CD8-positive, alpha-beta memory T cell (primary cell): ENCODE results near the gene AGPAT2. TPM values are rescaled to one million over a fixed set of nuclear protein-coding genes. Genes with fewer than 3 reads are reported as not detected.
"Not testable (repeated sequence)": the region's sequence is repeated elsewhere in the genome, so short reads cannot be mapped to it uniquely, and the experiment has no call there.

Experiments used
- CTCF ChIA-PET: fragments of 350-600 bp; sonication (Branson Sonifier 250); formaldehyde crosslinking; loops from one replicate; lab custom pipeline; 2021; ENCODE audit warnings: antibody characterized with exemption; lab: Charles Lee
- POLR2A ChIA-PET: fragments of 350-600 bp; sonication (Branson Sonifier 250); formaldehyde crosslinking; loops from one replicate; lab custom pipeline; 2021; ENCODE audit warnings: antibody characterized with exemption; lab: Charles Lee
- DNase-seq, 5 donors: peaks; one replicate each; pipeline versions ENCODE4 v3.0.0 to v3.0.0-alpha.2; 2020 to 2022; ENCODE audit warnings: mixed read lengths in 1 of 5
- H3K27ac ChIP-seq: one replicate; pipeline ENCODE4 v1.7.0; 2013; ENCODE audit warnings: low read depth, mild to moderate bottlenecking, low read length, moderate library complexity
- H3K27me3 ChIP-seq: 2 replicates; pipeline ENCODE4 v1.7.0; 2013; ENCODE audit warnings: low read length, mild to moderate bottlenecking; ENCODE audit not compliant: insufficient read depth, poor library complexity, severe bottlenecking
- H3K36me3 ChIP-seq: 2 replicates; pipeline ENCODE4 v1.7.0; 2013; ENCODE audit warnings: mild to moderate bottlenecking, low read length, moderate library complexity; ENCODE audit not compliant: insufficient read depth
- H3K4me1 ChIP-seq: 2 replicates; pipeline ENCODE4 v1.7.0; 2013; ENCODE audit warnings: mild to moderate bottlenecking, low read length, moderate library complexity; ENCODE audit not compliant: insufficient read depth
- H3K4me3 ChIP-seq: 2 replicates; pipeline ENCODE4 v1.7.0; 2013; ENCODE audit warnings: mild to moderate bottlenecking, low read length
- H3K9me3 ChIP-seq: 2 replicates; pipeline ENCODE4 v1.7.0; 2013; ENCODE audit warnings: mild to moderate bottlenecking, low read length
- H3K27ac Mint-ChIP-seq, 8 donors: one replicate each; pipeline ENCODE4 v1.8.0; 2020 to 2021; ENCODE audit warnings: mixed read lengths in 8 of 8, mild to moderate bottlenecking in 6 of 8, inconsistent platforms in 3 of 8, moderate library complexity in 3 of 8
- H3K27me3 Mint-ChIP-seq, 2 donors: one replicate each; pipeline ENCODE4 v1.8.0; 2020 to 2021; ENCODE audit warnings: mixed read lengths in 2 of 2, mild to moderate bottlenecking in 1 of 2, moderate library complexity in 1 of 2
- H3K36me3 Mint-ChIP-seq, 3 donors: one replicate each; pipeline ENCODE4 v1.8.0; 2020 to 2021; ENCODE audit warnings: mixed read lengths in 3 of 3, inconsistent platforms in 1 of 3, mild to moderate bottlenecking in 1 of 3
- H3K4me1 Mint-ChIP-seq, 3 donors: one replicate each; pipeline ENCODE4 v1.8.0; 2020 to 2021; ENCODE audit warnings: mixed read lengths in 3 of 3, inconsistent platforms in 1 of 3, mild to moderate bottlenecking in 1 of 3
- H3K4me3 Mint-ChIP-seq, 7 donors: one replicate each; pipeline ENCODE4 v1.8.0; 2020 to 2021; ENCODE audit warnings: mixed read lengths in 7 of 7, mild to moderate bottlenecking in 6 of 7, moderate library complexity in 4 of 7, inconsistent platforms in 2 of 7
- H3K9me3 Mint-ChIP-seq, 5 donors: one replicate each; pipeline ENCODE4 v1.8.0; 2020 to 2022; ENCODE audit warnings: mixed read lengths in 5 of 5, mild to moderate bottlenecking in 3 of 5, moderate library complexity in 2 of 5, inconsistent platforms in 1 of 5
- polyA plus RNA-seq: library from polyadenylated mRNA; unstranded; fragments of 300-500 nt; fragmentation: Illumina TruSeq; gene quantifications from one replicate; pipeline ENCODE4 v1.2.3, GENCODE V29; 2021
- total RNA-seq, 2 experiments: library from RNA; stranded (reverse); gene quantifications; one replicate each; pipeline ENCODE4 v1.2.3, GENCODE V29; 2021

AGPAT2 gene
- total and polyA plus RNA-seq, 3 experiments from 2014 or later, result 17.4 to 32.5 (median 18.4) TPM

GRCh38 chr9:136711751-136712689 lies 24.8 kb upstream of the AGPAT2 start, which contains the start of gene DIPK1B:
DIPK1B (plus strand) TSS chr9:136712572; CDS start chr9:136712666, 94 bp downstream.
- Mint-ChIP-seq H3K27ac (no peak within 1 kb of the TSS), H3K4me1 (peaks cover 0 to 5% (median 4%) of the 10 kb centered on the region in 3 donors), H3K27me3 (peaks cover 17 to 51% of the 10 kb centered on the region in 2 donors), H3K9me3 (peaks cover 0 to 2% (median 0%) of the 10 kb centered on the region in 5 donors), H3K36me3 (no peaks in the 10 kb centered on the region), H3K4me3 (peak within 1 kb of the TSS in 6 of 7 donors; percentile 44 to 70 (median 66))
- Histone ChIP-seq H3K4me3 (no peak within 1 kb of the TSS), H3K36me3 (no peaks in the 10 kb centered on the region), H3K27ac (peak within 1 kb of the TSS; percentile 9), H3K4me1 (no peaks in the 10 kb centered on the region), H3K27me3 (no peaks in the 10 kb centered on the region), H3K9me3 (no peaks in the 10 kb centered on the region)
- POLR2A ChIA-PET, result interaction anchor here (0.8 kb wide), 2 partner anchors 10 to 11 kb away, joined by 3 to 5 read pairs; no protein-coding TSS in a partner anchor
- CTCF ChIA-PET, result no interaction called here
- DNase-seq, result no peak

GRCh38 chr9:136711219-136711648 lies 24.0 kb upstream of the AGPAT2 start:
- H3K9me3 Mint-ChIP-seq, DNase-seq, H3K27ac Mint-ChIP-seq, H3K27ac ChIP-seq, H3K4me3 ChIP-seq, H3K36me3 ChIP-seq, CTCF ChIA-PET, H3K4me1 ChIP-seq, H3K27me3 ChIP-seq, H3K36me3 Mint-ChIP-seq, H3K9me3 ChIP-seq, H3K4me1 Mint-ChIP-seq: not testable (repeated sequence)
- H3K27me3 Mint-ChIP-seq, result peaks cover 17 to 48% of the 10 kb centered on the region in 2 donors
- peak overlapping the region in 6 of 7 donors; percentile 44 to 70 (median 66) for H3K4me3 Mint-ChIP-seq
- POLR2A ChIA-PET, result interaction anchor here (0.8 kb wide), 2 partner anchors 10 to 11 kb away, joined by 3 to 5 read pairs; no protein-coding TSS in a partner anchor

GRCh38 chr9:136710543-136710942 lies 23.3 kb upstream of the AGPAT2 start:
- Mint-ChIP-seq H3K9me3 (peaks cover 0 to 2% (median 0%) of the 10 kb centered on the region in 5 donors), H3K36me3 (no peaks in the 10 kb centered on the region), H3K4me1 (peaks cover 0 to 5% (median 4%) of the 10 kb centered on the region in 3 donors), H3K27ac (no peak overlapping the region), H3K4me3 (peak overlapping the region in 1 of 7 donors; percentile 23), H3K27me3 (peaks cover 16 to 42% of the 10 kb centered on the region in 2 donors)
- ChIA-PET POLR2A (no interaction called here), CTCF (no interaction called here)
- no peaks in the 10 kb centered on the region for H3K36me3 ChIP-seq
- H3K27ac ChIP-seq, result no peak overlapping the region
- no peak for DNase-seq
- H3K4me1 ChIP-seq, result no peaks in the 10 kb centered on the region
- H3K9me3 ChIP-seq, result no peaks in the 10 kb centered on the region
- H3K4me3 ChIP-seq, result no peak overlapping the region
- no peaks in the 10 kb centered on the region for H3K27me3 ChIP-seq

- Histone ChIP-seq H3K4me3 (no peak overlapping the region), H3K27me3 (no peaks in the 10 kb centered on the region), H3K9me3 (no peaks in the 10 kb centered on the region), H3K36me3 (no peaks in the 10 kb centered on the region), H3K27ac (no peak overlapping the region), H3K4me1 (no peaks in the 10 kb centered on the region)
- POLR2A ChIA-PET, result no interaction called here
- Mint-ChIP-seq H3K9me3 (peaks cover 0 to 2% (median 0%) of the 10 kb centered on the region in 5 donors), H3K27ac (no peak overlapping the region), H3K4me3 (no peak overlapping the region), H3K4me1 (peaks cover 0 to 5% (median 4%) of the 10 kb centered on the region in 3 donors), H3K27me3 (peaks cover 16 to 45% of the 10 kb centered on the region in 2 donors), H3K36me3 (no peaks in the 10 kb centered on the region)
- CTCF ChIA-PET, result no interaction called here
- DNase-seq, result no peak
Measured at GRCh38 chr9:136709454-136710109, 22.3 kb upstream of the AGPAT2 start.

GRCh38 chr9:136707849-136708517 lies 20.7 kb upstream of the AGPAT2 start:
- no peaks in the 10 kb centered on the region for H3K36me3 Mint-ChIP-seq

GRCh38 chr9:136707011-136707410 lies 19.8 kb upstream of the AGPAT2 start:
- Mint-ChIP-seq H3K4me1 (peaks cover 0 to 5% (median 4%) of the 10 kb centered on the region in 3 donors), H3K27me3 (peaks cover 7 to 33% of the 10 kb centered on the region in 2 donors), H3K4me3 (no peak overlapping the region), H3K27ac (no peak overlapping the region), H3K36me3 (no peaks in the 10 kb centered on the region), H3K9me3 (peaks cover 0 to 2% (median 0%) of the 10 kb centered on the region in 5 donors)
- no peaks in the 10 kb centered on the region for H3K4me1 ChIP-seq
- H3K9me3 ChIP-seq, result no peaks in the 10 kb centered on the region
- no peak overlapping the region for H3K4me3 ChIP-seq
- no peak for DNase-seq
- H3K36me3 ChIP-seq, result no peaks in the 10 kb centered on the region
- ChIA-PET CTCF (no interaction called here), POLR2A (no interaction called here)
- H3K27me3 ChIP-seq, result no peaks in the 10 kb centered on the region
- H3K27ac ChIP-seq, result no peak overlapping the region

More at GRCh38 chr9:136707849-136708517, 20.7 kb upstream of the AGPAT2 start:
- H3K36me3 ChIP-seq, result no peaks in the 10 kb centered on the region
- no peak for DNase-seq
- H3K4me3 ChIP-seq, result no peak overlapping the region
- Mint-ChIP-seq H3K27ac (no peak overlapping the region), H3K4me1 (peaks cover 0 to 5% (median 4%) of the 10 kb centered on the region in 3 donors), H3K27me3 (peaks cover 7 to 33% of the 10 kb centered on the region in 2 donors), H3K4me3 (peak overlapping the region in 1 of 7 donors; percentile 19), H3K9me3 (peaks cover 0 to 2% (median 0%) of the 10 kb centered on the region in 5 donors)
- H3K27me3 ChIP-seq, result no peaks in the 10 kb centered on the region
- no peak overlapping the region for H3K27ac ChIP-seq
- ChIA-PET POLR2A (no interaction called here), CTCF (interaction anchor here (1.1 kb wide), 1 partner anchor 10 kb away, joined by 3 read pairs; no protein-coding TSS in a partner anchor)
- no peaks in the 10 kb centered on the region for H3K9me3 ChIP-seq
- H3K4me1 ChIP-seq, result no peaks in the 10 kb centered on the region

- ChIA-PET CTCF (interaction anchor here (0.8 kb wide), 1 partner anchor 34 kb away, joined by 3 read pairs; no protein-coding TSS in a partner anchor), POLR2A (no interaction called here)
- Histone ChIP-seq H3K4me1 (peaks cover 8% of the 10 kb centered on the region), H3K27me3 (no peaks in the 10 kb centered on the region), H3K27ac (no peak overlapping the region), H3K4me3 (no peak overlapping the region), H3K36me3 (no peaks in the 10 kb centered on the region), H3K9me3 (no peaks in the 10 kb centered on the region)
- H3K27ac Mint-ChIP-seq, result peak overlapping the region in 1 of 8 donors; percentile 67
- no peak for DNase-seq
- H3K36me3 Mint-ChIP-seq, result no peaks in the 10 kb centered on the region
- peaks cover 6 to 26% of the 10 kb centered on the region in 2 donors for H3K27me3 Mint-ChIP-seq
- H3K4me3 Mint-ChIP-seq, result no peak overlapping the region
- peaks cover 8 to 12% (median 10%) of the 10 kb centered on the region in 3 donors for H3K4me1 Mint-ChIP-seq
- H3K9me3 Mint-ChIP-seq, result peaks cover 0 to 2% (median 0%) of the 10 kb centered on the region in 5 donors
Measured at GRCh38 chr9:136705564-136705963, 18.3 kb upstream of the AGPAT2 start.
